SH-SY5Y (cell line): ENCODE data around the gene RGS10.

Source experiments
- GATA2 ChIP-seq: IDR thresholded peaks from 2 replicates; pipeline ENCODE4 v1.6.1; 2011; ENCODE audit warnings: mild to moderate bottlenecking, low read depth, low read length
- GATA3 ChIP-seq: IDR thresholded peaks from 2 replicates; pipeline ENCODE4 v1.6.1; 2011; ENCODE audit warnings: low read depth, mild to moderate bottlenecking, low read length, moderate library complexity

RGS10 gene

DNA sequence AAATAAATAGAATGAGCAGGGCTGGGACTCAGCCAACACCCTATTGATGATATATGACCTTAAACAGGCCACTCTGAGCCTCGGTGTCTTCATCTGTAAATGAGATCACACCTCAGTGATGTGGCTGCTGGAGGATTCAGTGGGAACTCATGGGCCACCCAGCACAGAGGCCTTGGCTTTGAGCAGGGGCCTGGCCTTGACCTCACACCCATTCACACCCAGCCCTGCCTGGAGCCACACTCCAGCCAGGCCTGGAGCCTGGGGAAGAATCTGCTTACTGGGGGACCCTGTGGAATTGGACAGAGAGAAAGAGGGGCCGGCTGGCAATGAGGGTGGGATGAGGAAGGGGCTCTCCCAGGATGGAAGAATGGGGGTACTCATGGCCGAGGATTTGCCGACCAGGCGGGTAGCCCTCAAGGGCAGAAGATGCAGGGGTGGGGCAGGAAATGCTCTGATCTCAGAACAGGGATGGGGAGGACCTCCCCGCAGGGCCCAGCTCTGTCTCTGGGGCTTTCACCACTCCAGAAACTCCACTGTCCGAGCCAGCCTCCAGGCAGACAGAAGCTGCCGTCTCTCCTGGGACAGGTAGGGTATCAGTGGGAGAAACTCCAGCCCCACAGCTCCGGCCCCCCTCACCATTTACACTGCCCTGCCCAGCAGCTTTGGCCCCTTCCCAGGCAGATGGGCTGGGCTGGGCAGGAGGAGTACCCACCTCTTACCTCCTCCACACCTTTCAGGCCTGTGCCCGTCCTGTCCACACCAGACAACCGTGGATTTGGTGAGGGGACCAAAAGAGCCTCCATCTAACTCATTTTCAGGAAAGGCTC is 81.9 kb downstream of the RGS10 start:
- TF ChIP-seq GATA2: no peak
- no peak for TF ChIP-seq GATA3

DNA sequence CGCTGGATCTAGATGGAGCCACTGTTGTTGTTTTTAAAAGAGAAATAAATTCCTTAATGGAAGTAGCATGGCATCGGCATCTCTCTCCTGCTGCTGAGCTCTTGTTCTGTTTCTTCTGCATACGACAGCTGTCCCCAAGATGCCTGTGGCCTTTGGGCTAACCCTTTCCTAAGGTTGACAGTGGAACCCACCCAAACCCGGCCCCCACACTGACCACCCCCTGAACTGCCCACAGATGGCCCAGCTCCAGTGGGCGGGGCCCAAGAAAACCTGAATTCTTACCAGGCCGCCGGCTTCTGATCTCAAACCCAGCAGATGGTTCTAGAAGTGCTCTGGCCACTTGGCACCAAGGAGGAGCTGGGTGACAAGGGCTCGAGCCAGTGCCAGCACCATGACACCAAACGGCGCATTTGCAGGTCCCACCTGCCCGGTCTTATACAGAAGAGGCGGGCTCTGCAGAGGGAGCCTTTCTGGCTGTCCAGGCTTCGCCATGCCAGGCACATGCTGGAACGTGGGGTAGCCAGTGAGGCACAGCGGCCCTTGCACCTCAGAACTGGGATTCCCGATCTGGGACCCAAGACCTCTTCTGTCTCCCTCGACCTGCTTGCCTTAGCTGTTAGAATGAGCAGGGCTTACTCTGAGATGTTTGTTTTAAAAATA is 82.7 kb downstream of the RGS10 start:
- TF ChIP-seq GATA2 (no peak), GATA3 (no peak)

DNA sequence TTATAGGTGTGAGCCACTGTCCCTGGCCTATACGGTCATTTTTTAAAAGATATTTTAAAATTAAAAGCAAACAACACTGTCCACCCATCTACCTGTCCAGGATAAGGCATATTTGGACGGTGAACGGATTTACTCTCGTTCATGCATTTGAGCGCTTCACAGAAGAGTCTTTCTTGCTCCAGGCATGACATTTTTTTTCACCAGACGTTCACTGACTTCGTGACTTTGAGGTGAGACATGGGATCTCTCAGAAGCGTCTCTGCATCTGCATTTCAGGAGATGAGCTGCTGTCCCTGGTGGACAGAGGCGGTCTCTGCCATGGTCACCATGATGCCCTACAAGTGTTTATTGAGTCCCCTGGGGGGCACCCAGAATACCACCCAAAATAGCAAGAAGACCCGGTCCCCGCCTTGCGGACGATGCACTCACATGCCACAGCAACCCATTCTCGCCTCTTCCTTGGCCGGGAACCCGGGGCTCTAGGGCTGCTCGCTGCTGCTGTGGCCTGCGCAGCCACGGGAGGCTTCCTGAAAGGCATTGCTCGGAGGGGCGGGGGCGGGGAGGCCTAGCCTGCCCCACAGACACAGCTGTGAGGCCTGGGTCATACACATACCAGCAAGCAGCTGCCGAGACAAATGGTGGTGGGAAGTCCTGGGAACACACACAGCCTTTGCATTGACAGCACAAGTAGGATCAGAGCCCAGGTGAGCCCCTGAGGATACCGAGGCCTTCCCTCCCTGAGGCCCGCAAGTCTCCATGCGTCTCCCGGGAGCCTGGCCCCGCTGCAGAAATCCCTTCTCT is 84.4 kb downstream of the RGS10 start:
- no peak for TF ChIP-seq GATA3

DNA sequence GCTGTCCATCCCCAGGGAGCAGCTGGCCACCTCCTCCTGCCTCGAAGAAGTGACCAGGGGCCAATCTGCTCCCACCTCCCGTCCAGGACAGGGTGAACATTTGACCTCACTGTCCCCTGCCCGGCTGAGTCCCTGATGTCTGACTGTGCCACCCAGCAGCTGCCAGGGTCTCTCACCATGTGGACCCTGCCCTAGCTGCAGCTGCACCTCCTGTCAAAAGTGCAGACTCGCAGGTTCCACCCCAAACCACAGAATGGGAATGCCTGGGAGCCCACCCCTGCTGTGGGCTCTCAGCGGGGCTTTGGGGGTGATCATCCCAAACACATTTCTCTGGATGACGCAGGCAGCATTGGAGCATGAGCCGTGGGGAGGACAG is 86.1 kb downstream of the RGS10 start:
- TF ChIP-seq GATA2 (no peak), GATA3 (no peak)

DNA sequence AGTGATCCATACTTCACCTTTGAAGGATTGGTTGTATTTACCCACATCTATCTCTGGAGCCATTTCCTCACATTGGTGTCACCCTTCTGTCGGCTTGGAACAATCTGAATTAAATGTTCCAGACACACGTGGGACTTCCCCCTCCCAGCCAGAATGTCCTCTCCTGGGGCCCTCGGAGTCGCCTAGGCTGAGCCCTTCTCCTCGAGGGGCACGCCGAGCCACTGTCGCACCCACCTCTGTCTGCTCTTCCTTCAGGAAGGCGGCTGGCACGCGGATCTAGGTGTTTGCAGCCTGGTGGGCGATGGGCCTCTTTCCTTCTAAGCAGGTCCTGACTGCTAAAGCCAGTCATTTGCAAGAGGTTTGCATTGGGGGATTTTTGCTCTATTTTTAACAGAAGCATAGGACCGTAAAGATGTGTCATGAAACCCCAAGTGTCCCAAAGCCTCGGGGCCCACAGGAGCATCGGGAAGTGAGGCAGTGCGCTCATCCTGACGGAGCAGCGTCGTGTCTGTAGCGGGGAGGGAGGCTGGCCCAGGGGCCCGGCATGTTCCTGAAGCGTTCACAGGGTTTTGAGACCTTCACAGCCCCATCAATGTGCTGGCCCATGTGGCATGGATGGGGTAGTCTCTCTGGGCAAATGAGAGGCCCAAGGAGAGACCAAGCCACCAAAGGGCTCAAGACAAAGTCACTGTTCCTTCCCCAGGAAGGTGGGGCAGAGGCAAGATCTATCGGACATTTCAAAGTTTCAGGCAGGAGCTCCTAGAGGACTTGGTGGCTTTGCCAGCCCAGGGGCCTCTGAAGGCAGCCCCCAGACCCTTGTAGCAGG is 86.7 kb downstream of the RGS10 start:
- TF ChIP-seq GATA3: no peak
- TF ChIP-seq GATA2: no peak

- TF ChIP-seq GATA2 (no peak), GATA3 (no peak)
These were observed 87.5 kb downstream of the RGS10 start for GRCh38 chr10:119454990-119455389.

DNA sequence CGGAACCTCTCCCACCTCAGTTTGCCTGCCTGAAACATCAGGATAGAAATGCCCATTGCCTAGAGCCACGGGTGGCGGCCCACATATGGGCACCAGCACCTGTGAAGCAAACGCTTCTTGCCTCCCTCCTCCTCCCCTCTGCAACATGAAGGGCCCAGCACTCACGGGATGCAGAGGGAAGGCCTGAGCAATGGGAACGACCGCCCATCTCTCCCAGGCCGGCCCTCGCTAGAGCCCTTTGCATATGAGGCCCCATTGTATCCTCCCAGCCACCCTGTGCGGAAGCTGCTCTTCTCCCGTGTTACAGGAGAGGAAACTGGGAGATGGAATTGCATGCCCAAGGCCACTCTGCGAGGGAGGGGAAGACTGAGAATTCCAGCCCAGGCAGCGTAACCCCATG is 88.2 kb downstream of the RGS10 start:
- TF ChIP-seq GATA2 (no peak), GATA3 (no peak)

DNA sequence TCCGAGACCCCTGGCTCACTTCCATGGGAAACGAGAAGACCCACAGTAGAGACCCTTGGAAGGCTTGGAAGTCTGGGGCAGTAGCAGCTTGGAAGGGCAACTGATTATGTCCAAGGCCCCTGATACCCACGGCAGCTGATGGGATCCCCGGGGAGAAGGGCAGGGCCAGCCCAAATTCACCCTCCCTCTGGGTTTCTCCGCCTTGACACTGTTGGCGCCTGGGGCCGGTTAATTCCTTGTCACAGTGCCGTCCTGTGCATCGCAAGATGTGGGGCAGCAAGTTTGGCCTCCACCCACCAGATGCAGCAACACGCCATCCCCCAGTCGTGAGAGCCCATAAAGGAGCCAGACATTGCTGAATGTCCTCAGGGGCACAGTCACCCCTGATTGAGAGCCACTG is 89.2 kb downstream of the RGS10 start:
- TF ChIP-seq GATA3 (no peak), GATA2 (no peak)

DNA sequence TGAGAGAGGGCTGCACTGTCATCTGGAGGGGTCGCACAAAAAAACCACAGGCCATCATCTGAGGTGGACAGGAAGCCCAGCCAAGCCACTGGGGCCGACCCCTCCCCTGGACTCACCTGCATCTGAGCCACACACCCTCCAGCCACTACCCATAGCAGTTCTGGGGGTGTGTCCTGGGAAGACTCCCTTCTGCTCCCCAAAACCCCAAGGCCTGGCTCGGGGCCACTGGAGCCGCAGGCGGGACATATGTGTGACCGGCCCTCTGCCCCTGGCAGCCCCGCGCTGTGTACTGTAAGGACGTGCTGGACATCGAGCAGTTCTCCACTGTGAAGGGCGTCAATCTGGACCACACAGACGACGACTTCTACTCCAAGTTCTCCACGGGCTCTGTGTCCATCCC is 90.1 kb downstream of the RGS10 start:
- TF ChIP-seq GATA3: no peak
- no peak for TF ChIP-seq GATA2

DNA sequence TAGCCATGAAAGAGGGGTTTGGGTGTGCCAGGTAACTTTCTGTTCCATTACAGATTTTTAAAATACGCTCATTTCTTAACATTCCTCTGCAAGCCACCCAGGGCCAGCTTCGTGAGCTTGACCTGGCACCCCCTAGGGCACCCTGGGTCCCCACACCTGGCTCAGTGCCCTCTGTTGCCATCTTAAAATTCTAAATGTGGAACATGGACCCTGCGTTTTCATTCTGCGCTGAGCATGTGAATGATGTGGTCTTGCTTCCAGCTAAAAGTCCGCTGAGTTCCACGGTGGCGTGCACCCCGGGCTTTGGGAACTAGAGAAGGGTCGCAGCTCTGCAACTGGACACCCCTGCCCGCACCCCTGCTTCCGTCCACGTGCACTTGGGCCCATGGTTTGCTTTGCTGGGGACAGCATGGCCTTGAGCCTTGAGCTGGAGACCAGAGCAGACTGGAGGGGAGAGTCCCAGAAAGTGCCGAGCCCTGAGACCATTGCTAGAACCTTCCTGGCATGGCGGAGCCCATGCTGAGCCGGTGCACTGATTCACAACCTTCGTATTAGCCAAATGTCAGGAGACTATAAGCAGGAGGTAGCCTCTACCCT is 91.1 kb downstream of the RGS10 start:
- TF ChIP-seq GATA3 (no peak), GATA2 (no peak)

DNA sequence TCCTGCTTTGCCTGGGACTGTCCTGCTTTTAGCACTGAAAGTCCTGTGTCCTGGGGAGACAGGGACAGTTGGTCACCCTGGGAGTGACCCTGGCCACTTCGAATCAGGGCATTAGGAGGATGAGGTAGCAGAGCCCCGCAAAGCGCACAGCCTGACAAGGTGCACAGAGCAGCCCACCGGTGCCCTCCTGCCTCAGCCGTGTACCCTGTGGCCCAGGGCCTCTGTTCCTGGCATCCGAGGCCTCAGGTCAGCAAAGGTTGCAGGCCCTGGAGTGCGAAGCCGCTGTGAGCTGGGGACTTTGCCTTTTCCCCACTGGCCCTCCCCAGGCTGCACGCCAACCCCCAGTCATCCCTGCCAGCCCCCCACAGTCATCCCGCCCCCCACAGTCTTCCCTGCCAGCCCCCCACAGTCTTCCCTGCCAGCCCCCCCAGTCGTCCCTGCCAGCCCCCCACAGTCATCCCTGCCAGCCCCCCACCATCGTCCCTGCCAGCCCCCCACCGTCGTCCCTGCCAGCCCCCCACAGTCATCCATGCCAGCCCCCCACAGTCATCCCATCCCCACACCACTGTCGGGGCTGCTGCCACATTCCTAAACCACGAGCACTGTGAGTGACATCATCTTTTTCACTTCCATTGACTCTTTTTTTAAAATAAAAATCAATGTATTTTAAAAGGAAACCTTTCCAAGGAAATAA is 91.8 kb downstream of the RGS10 start:
- TF ChIP-seq GATA2 (no peak), GATA3 (no peak)
